HG03135 (cell line): ENCODE measurements around the gene NUBP2.
A peak's percentile ranks its signal among the peaks of the same experiment; 100 is the strongest.

Experiments
- ATAC-seq: cut with Tn5 transposase; IDR thresholded peaks from one replicate; pipeline ENCODE4 v1.9.1; 2021; ENCODE audit warnings: mild to moderate bottlenecking, moderate library complexity; ENCODE audit not compliant: unreplicated experiment

The NUBP2 gene

GRCh38 chr16:1771864-1772361 is 10.8 kb upstream of the NUBP2 start:
- ATAC-seq = no peak

GRCh38 chr16:1772362-1772907 is 10.3 kb upstream of the NUBP2 start, which contains the start of gene EME2:
EME2 (plus strand) TSS chr16:1772810; CDS start chr16:1773228, 418 bp downstream.
- ATAC-seq = peak; percentile 10

GRCh38 chr16:1772908-1773702 is 9.7 kb upstream of the NUBP2 start, which contains the start of gene MRPS34:
MRPS34 (minus strand) TSS chr16:1773134; CDS start chr16:1773119, 15 bp downstream.
- peak; percentile 51 for ATAC-seq

GRCh38 chr16:1773703-1774447 is 8.9 kb upstream of the NUBP2 start:
- no peak for ATAC-seq

GRCh38 chr16:1774448-1774780 is 8.3 kb upstream of the NUBP2 start:
- ATAC-seq = no peak

- ATAC-seq = no peak
These were observed 7.5 kb upstream of the NUBP2 start for GRCh38 chr16:1775006-1775845.

GRCh38 chr16:1775846-1776671 is 6.7 kb upstream of the NUBP2 start:
- ATAC-seq = no peak

GRCh38 chr16:1776672-1776955 is 6.1 kb upstream of the NUBP2 start:
- ATAC-seq = no peak

- no peak for ATAC-seq
These were observed 5.8 kb upstream of the NUBP2 start for GRCh38 chr16:1776991-1777374.

- ATAC-seq = no peak
These were observed 5.2 kb upstream of the NUBP2 start for GRCh38 chr16:1777375-1778199.

- no peak for ATAC-seq
These were observed 4.3 kb upstream of the NUBP2 start for GRCh38 chr16:1778200-1779179.

- ATAC-seq = no peak
These were observed 3.5 kb upstream of the NUBP2 start for GRCh38 chr16:1779234-1779701.

GRCh38 chr16:1779741-1780676 is 2.8 kb upstream of the NUBP2 start:
- ATAC-seq = no peak

- ATAC-seq = no peak
These were observed 2.1 kb upstream of the NUBP2 start for GRCh38 chr16:1780677-1781072.

- no peak for ATAC-seq
These were observed 1.5 kb upstream of the NUBP2 start for GRCh38 chr16:1781254-1781653.

- ATAC-seq = peak; percentile 0
These were observed 877 bp upstream of the NUBP2 start for GRCh38 chr16:1781758-1782407.
